IMR-90 (cell line): Measurements from ENCODE around the gene INA. TPM values are rescaled to one million over a fixed set of nuclear protein-coding genes. Genes with fewer than 3 reads are reported as not detected.
A peak's percentile ranks its signal among the peaks of the same experiment; 100 is the strongest.

ENCODE experiments used
- ATAC-seq: fragments of 200-7000 bp; cut with Tn5 transposase; 2 replicates; pipeline ENCODE4 v1.9.1; 2020; ENCODE audit warnings: low read depth, mild to moderate bottlenecking, moderate library complexity
- BruUV-seq: library from RNA; stranded (reverse); fragments of 400-500 nt; replicated peaks from 2 replicates; lab custom pipeline; 2021; lab: Mats Ljungman, UMichigan
- CTCF ChIA-PET: fragments of 300-600 bp; formaldehyde crosslinking; extraction: SDS; loops from one replicate; lab custom pipeline; 2021; ENCODE audit warnings: antibody characterized with exemption; lab: Yijun Ruan, JAX
- POLR2A ChIA-PET: fragments of 300-600 bp; sonication (Branson Sonifier 250); formaldehyde crosslinking; loops from one replicate; lab custom pipeline; 2022; ENCODE audit warnings: antibody characterized with exemption; ENCODE audit not compliant: unreplicated experiment; lab: Charles Lee
- DNase-seq: peaks from one replicate; pipeline ENCODE4 v3.0.0; 2013
- H2AFZ ChIP-seq: replicated peaks from 2 replicates; pipeline ENCODE3; 2013; ENCODE audit warnings: low read length, mild to moderate bottlenecking; ENCODE audit not compliant: poor library complexity
- H2AK5ac ChIP-seq: 2 replicates; pipeline ENCODE4 v1.6.1; 2013; ENCODE audit warnings: low read depth, low read length, inconsistent platforms
- H2AK9ac ChIP-seq: replicated peaks from 2 replicates; pipeline ENCODE3; 2013; ENCODE audit warnings: mild to moderate bottlenecking, low read depth, low read length, moderate library complexity; ENCODE audit not compliant: poor library complexity
- H2BK120ac ChIP-seq: 2 replicates; pipeline ENCODE4 v1.6.1; 2013; ENCODE audit warnings: low read depth, low read length, inconsistent platforms
- H2BK15ac ChIP-seq: 3 replicates; pipeline ENCODE4 v1.6.1; 2013; ENCODE audit warnings: low read depth, low read length, inconsistent platforms
- H2BK20ac ChIP-seq: 2 replicates; pipeline ENCODE4 v1.6.1; 2013; ENCODE audit warnings: low read depth, mild to moderate bottlenecking, inconsistent platforms, low read length, moderate library complexity
- H2BK5ac ChIP-seq: 2 replicates; pipeline ENCODE4 v1.6.1; 2013; ENCODE audit warnings: mild to moderate bottlenecking, low read depth, low read length, inconsistent platforms; ENCODE audit not compliant: poor library complexity, severe bottlenecking
- H3K14ac ChIP-seq: replicated peaks from 2 replicates; pipeline ENCODE4 v1.6.1; 2013; ENCODE audit warnings: low read depth, low read length, inconsistent platforms
- H3K18ac ChIP-seq: 2 replicates; pipeline ENCODE4 v1.6.1; 2013; ENCODE audit warnings: low read depth, low read length, control low read depth
- H3K23ac ChIP-seq: 2 replicates; pipeline ENCODE4 v1.6.1; 2013; ENCODE audit warnings: low read depth, low read length, inconsistent platforms
- H3K27ac ChIP-seq: 2 replicates; pipeline ENCODE4 v1.5.1; 2013; ENCODE audit warnings: mild to moderate bottlenecking, control low read depth, low read length; ENCODE audit not compliant: insufficient read depth
- H3K27me3 ChIP-seq: 2 replicates; pipeline ENCODE4 v1.6.1; 2013; ENCODE audit warnings: low read length; ENCODE audit not compliant: control insufficient read depth, insufficient read depth
- H3K36me3 ChIP-seq: 2 replicates; pipeline ENCODE4 v1.6.1; 2013; ENCODE audit warnings: low read length, mixed read lengths; ENCODE audit not compliant: control insufficient read depth, insufficient read depth
- H3K4ac ChIP-seq: 2 replicates; pipeline ENCODE4 v1.6.1; 2013; ENCODE audit warnings: low read depth, low read length, inconsistent platforms
- H3K4me1 ChIP-seq: 2 replicates; pipeline ENCODE4 v1.6.1; 2013; ENCODE audit warnings: low read length, mixed read lengths; ENCODE audit not compliant: control insufficient read depth, insufficient read depth
- H3K4me2 ChIP-seq: 2 replicates; pipeline ENCODE4 v1.6.1; 2013; ENCODE audit warnings: low read depth, mild to moderate bottlenecking, control low read depth, low read length, moderate library complexity
- H3K4me3 ChIP-seq: 2 replicates; pipeline ENCODE4 v1.5.1; 2013; ENCODE audit warnings: low read depth, mild to moderate bottlenecking, control low read depth, low read length, moderate library complexity; ENCODE audit not compliant: insufficient read depth
- H3K56ac ChIP-seq: 2 replicates; pipeline ENCODE4 v1.6.1; 2013; ENCODE audit warnings: low read length, inconsistent platforms; ENCODE audit not compliant: insufficient read depth; ENCODE audit errors: extremely low read depth
- H3K79me1 ChIP-seq, 2 experiments: 2 replicates each; pipeline ENCODE4 v1.6.1; 2013; ENCODE audit warnings: low read length in 2 of 2, inconsistent platforms in 1 of 2, low read depth in 1 of 2
- H3K9ac ChIP-seq: 2 replicates; pipeline ENCODE4 v1.6.1; 2013; ENCODE audit warnings: low read depth, low read length, control low read depth
- H3K9me1 ChIP-seq: 2 replicates; pipeline ENCODE4 v1.6.1; 2013; ENCODE audit warnings: low read length, inconsistent platforms; ENCODE audit not compliant: insufficient read depth
- H3K9me3 ChIP-seq: 2 replicates; pipeline ENCODE4 v1.6.1; 2013; ENCODE audit warnings: low read length; ENCODE audit not compliant: control insufficient read depth, insufficient read depth
- H4K20me1 ChIP-seq: 2 replicates; pipeline ENCODE4 v1.6.1; 2013; ENCODE audit warnings: low read length, inconsistent platforms; ENCODE audit not compliant: insufficient read depth
- H4K5ac ChIP-seq: 2 replicates; pipeline ENCODE4 v1.6.1; 2013; ENCODE audit warnings: mild to moderate bottlenecking, low read depth, low read length, control low read depth
- H4K8ac ChIP-seq, 2 experiments: 2 replicates each; pipeline ENCODE4 v1.6.1; 2013; ENCODE audit warnings: low read depth in 2 of 2, low read length in 2 of 2, control low read depth in 1 of 2, inconsistent platforms in 1 of 2
- H4K91ac ChIP-seq: 2 replicates; pipeline ENCODE4 v1.6.1; 2013; ENCODE audit warnings: low read depth, low read length, inconsistent platforms; ENCODE audit not compliant: insufficient read depth
- CEBPB ChIP-seq: IDR thresholded peaks from 2 replicates; pipeline ENCODE4 v1.6.1; 2012; ENCODE audit warnings: low read depth, low read length, improper control_type of control experiment
- FOS ChIP-seq: fragments of 150-350 bp; IDR thresholded peaks from 2 replicates; pipeline ENCODE4 v1.6.1; 2016; ENCODE audit warnings: low read depth, low read length
- MAZ ChIP-seq: IDR thresholded peaks from 2 replicates; pipeline ENCODE4 v1.6.1; 2012; ENCODE audit warnings: low read depth, mild to moderate bottlenecking, low read length, improper control_type of control experiment, moderate library complexity, borderline replicate concordance
- RAD21 ChIP-seq: IDR thresholded peaks from 2 replicates; pipeline ENCODE4 v1.6.1; 2012; ENCODE audit warnings: low read length, improper control_type of control experiment
- SMC3 ChIP-seq: fragments of 150-350 bp; IDR thresholded peaks from 2 replicates; pipeline ENCODE4 v1.6.1; 2016; ENCODE audit warnings: low read depth, mild to moderate bottlenecking, antibody characterized with exemption, low read length, moderate library complexity
- WGBS, 2 experiments: methylation state at CpG; one replicate each; pipeline versions ENCODE4 v1.1.5 to v1.1.7; 2013; ENCODE audit warnings: missing lambda C conversion rate in 2 of 2; ENCODE audit not compliant: insufficient read length in 1 of 2; ENCODE audit errors: extremely low coverage in 2 of 2; 5-methylcytosine and 5-hydroxymethylcytosine counted together
- dilution Hi-C: fragments of 300-500 bp; cut with HindIII; formaldehyde crosslinking; loops from one replicate; pipeline ENCODE4 v1.14.3; 2018; ENCODE audit warnings: low sequenced_read_pairs; ENCODE audit not compliant: unreplicated experiment
- in situ Hi-C: fragments of 300-500 bp; cut with MboI; formaldehyde crosslinking; loops from 3 replicates; pipeline ENCODE4 v1.14.3; 2019; ENCODE audit warnings: low sequenced_read_pairs, inconsistent platforms, mixed read lengths
- intact Hi-C: fragments of 100-400 bp; cut with micrococcal nuclease; formaldehyde crosslinking; loops from 2 replicates; pipeline ENCODE4 v1.10.0; 2022
- polyA plus RNA-seq, 3 experiments: library from polyadenylated mRNA; depleted of rRNA; stranded (reverse); fragments of >200 nt; gene quantifications; 2 replicates each; pipeline ENCODE4 v1.2.3, GENCODE V29; 2012; ENCODE audit warnings: low replicate concordance in 1 of 3
- total RNA-seq: library from RNA; depleted of rRNA; stranded (reverse); fragments of >200 nt; gene quantifications from 2 replicates; pipeline ENCODE4 v1.2.3, GENCODE V29; 2012
- TF ChIP-seq, protein P1 (sequence below): fragments of 150-350 bp; IDR thresholded peaks from 2 replicates; pipeline ENCODE4 v1.6.1; 2016; ENCODE audit warnings: low read depth, mild to moderate bottlenecking, low read length, moderate library complexity, borderline replicate concordance

INA gene
- total and polyA plus RNA-seq, 2 of the 4 experiments (the other 2 are of a cell fraction), result 4.5 to 7.5 TPM

- Histone ChIP-seq H2BK15ac (no peak overlapping the region), H2AK5ac (no peak overlapping the region), H4K91ac (no peak overlapping the region), H2BK5ac (no peak overlapping the region), H3K9me3 (no peaks in the 10 kb centered on the region), H3K14ac (no peak overlapping the region), H3K56ac (no peak overlapping the region), H3K36me3 (no peaks in the 10 kb centered on the region), H2BK120ac (no peak overlapping the region), H4K20me1 (no peaks in the 10 kb centered on the region), H2AK9ac (no peak overlapping the region), H3K27me3 (no peaks in the 10 kb centered on the region), H2BK20ac (no peak overlapping the region), H3K23ac (no peak overlapping the region), H3K79me1 (no peaks in the 10 kb centered on the region), H3K9ac (no peak overlapping the region), H3K4me1 (no peaks in the 10 kb centered on the region), H3K4ac (no peak overlapping the region), H3K4me2 (peak overlapping the region; percentile 36; the same call in 1 of the 2 replicates), H3K4me3 (no peak overlapping the region), H4K5ac (no peak overlapping the region), H3K27ac (no peak overlapping the region), H3K18ac (no peak overlapping the region), H2AFZ (no peak overlapping the region), H4K8ac (no peak overlapping the region), H3K9me1 (no peaks in the 10 kb centered on the region)
- no TSS peak for BruUV-seq
- ChIA-PET POLR2A (no interaction called here), CTCF (no interaction called here)
- whole genome bisulfite sequencing, 2 experiments, result no CpG with 5 or more reads among the region's 2 CpGs
- peak; percentile 98 for ATAC-seq
- dilution Hi-C loops (no loop called here), intact Hi-C loops (no loop called here), in situ Hi-C loops (no loop called here)
- TF ChIP-seq, protein P1, sequence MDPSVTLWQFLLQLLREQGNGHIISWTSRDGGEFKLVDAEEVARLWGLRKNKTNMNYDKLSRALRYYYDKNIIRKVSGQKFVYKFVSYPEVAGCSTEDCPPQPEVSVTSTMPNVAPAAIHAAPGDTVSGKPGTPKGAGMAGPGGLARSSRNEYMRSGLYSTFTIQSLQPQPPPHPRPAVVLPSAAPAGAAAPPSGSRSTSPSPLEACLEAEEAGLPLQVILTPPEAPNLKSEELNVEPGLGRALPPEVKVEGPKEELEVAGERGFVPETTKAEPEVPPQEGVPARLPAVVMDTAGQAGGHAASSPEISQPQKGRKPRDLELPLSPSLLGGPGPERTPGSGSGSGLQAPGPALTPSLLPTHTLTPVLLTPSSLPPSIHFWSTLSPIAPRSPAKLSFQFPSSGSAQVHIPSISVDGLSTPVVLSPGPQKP, result no peak
- TF ChIP-seq SMC3 (no peak), RAD21 (no peak), MAZ (no peak), CEBPB (no peak), FOS (peak; percentile 81)
- peak; percentile 90 for DNase-seq
Observed at GRCh38 chr10:103295374-103296015, 18.6 kb downstream of the INA start.
